Retinal pigment epithelial cell (primary cell): Measurements from ENCODE around the gene USP6.
"Not testable (repeated sequence)": the region's sequence is repeated elsewhere in the genome, so short reads cannot be mapped to it uniquely, and the experiment has no call there.

Experiments
- DNase-seq: peaks from one replicate; pipeline ENCODE4 v3.0.0-alpha.2; 2010; ENCODE audit warnings: low read depth
- H3K4me3 ChIP-seq: 2 replicates; pipeline ENCODE4 v1.5.1; 2011; ENCODE audit warnings: mild to moderate bottlenecking, low read length, control low read depth, moderate library complexity
- TF ChIP-seq, protein P1 (sequence below): conservative IDR thresholded peaks from 2 replicates; pipeline ENCODE4 v1.5.1; 2011; ENCODE audit warnings: low read depth, low read length, control low read depth, inconsistent platforms

Gene USP6

DNA sequence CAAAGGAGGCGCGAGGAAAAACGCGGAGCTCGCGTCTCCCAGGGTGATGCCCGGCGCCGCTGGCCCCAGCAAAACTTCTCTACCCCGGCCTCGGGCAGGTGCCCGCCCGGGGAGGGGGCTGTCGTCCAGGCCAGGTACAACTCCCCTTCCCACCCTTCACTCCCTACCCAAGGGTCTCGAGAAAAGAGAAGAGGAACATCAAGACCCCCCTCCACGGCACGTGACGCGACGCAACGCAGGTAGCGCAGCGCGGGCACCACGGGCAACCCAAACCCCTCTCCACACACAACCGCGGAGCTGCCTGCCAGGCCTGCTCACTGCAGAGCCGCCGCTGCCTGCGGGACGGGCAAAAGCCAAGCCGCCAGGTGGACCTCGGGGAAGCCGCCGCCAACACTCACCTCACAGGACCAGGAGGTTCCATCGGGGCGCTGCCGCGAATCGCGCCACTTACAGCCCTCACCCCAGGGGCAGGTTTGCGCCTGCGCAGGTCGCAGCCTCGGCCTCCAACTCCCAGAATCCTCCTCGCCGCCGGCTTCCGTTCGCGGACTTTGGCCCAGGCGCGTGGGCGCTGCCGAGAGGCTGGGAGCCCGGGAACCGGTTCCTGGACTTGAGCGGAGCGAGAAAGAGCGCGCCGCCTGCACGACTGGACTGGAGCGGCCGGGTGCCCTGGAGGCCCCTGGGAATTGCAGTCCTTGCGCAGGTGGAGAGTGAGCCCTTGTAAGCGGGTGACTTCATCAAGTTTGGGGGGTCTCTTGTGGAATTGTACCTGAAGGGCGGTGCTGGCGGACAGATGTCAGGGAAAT, 4.2 kb upstream of the USP6 start, which contains the start of gene ZNF232:
Gene ZNF232, minus strand, starts transcription at position 477 of the 803 bp plus-strand sequence. Its CDS starts 56 bp downstream, at position 421.
- DNase-seq = peak; percentile 75
- H3K4me3 ChIP-seq = peak within 1 kb of the TSS; percentile 66
- TF ChIP-seq, protein P1, sequence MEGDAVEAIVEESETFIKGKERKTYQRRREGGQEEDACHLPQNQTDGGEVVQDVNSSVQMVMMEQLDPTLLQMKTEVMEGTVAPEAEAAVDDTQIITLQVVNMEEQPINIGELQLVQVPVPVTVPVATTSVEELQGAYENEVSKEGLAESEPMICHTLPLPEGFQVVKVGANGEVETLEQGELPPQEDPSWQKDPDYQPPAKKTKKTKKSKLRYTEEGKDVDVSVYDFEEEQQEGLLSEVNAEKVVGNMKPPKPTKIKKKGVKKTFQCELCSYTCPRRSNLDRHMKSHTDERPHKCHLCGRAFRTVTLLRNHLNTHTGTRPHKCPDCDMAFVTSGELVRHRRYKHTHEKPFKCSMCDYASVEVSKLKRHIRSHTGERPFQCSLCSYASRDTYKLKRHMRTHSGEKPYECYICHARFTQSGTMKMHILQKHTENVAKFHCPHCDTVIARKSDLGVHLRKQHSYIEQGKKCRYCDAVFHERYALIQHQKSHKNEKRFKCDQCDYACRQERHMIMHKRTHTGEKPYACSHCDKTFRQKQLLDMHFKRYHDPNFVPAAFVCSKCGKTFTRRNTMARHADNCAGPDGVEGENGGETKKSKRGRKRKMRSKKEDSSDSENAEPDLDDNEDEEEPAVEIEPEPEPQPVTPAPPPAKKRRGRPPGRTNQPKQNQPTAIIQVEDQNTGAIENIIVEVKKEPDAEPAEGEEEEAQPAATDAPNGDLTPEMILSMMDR = no peak

- H3K4me3 ChIP-seq = no peak overlapping the region
- DNase-seq = no peak
- TF ChIP-seq, protein P1 = no peak
These were observed 2.4 kb downstream of the USP6 start for GRCh38 chr17:5118219-5118618.

DNA sequence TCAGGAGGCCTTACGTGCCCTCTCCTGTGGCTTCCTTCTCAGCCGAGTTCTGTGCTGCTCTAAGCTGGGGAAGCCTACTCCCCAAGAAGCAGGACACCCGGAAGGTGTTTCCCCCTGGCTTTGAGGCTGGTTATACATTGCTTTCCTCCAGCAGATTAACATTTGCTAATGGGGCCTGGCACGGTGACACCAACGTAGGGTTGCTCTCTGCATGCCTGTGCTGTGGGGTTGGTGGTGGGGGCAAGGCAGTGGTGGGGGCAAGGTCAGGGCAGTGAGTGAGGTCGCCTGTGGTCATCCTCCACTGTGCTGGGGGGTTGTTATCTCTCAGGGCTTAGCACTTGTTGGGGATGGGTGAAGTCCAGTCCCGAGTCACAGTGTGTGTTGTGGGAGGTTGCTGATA, 4.2 kb downstream of the USP6 start:
- no peak overlapping the region for H3K4me3 ChIP-seq
- TF ChIP-seq, protein P1 = no peak
- DNase-seq = no peak

DNA sequence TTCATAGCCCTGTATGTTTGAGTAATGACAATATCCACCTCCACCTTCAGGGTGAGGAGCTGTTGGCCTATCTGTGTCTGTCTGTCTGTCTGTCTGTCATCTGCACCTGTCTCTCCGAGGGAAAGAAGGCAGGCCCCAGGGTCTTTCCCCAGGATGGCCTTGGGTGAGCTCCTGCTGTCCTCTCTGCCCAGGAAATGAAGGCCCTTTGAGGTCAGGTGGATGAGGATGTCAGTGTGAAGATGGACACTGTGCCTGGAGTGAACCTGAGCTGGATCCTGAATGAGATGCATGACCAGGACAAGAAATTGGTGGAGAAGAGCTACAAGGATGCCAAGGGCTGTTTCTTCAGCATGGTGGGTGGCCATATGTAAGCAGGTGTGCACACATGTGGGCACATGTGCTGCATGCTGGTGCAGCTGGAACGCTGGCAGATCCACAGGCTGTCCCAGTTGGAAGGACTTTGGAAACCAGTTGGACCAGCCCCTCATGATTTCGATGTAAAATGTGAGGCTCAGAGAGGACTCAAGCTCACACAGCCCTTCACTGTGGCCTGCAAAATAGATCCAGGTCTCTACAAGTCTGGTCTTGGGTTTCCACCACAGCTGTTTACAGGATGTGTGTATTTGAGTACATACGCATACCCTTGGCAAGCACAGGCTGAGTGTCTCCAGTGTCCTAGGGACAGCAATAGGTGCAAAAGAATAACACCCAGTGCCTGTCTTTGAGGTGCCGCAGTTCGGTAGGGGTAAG, 4.8 kb downstream of the USP6 start:
- H3K4me3 ChIP-seq, DNase-seq: not testable (repeated sequence)

DNA sequence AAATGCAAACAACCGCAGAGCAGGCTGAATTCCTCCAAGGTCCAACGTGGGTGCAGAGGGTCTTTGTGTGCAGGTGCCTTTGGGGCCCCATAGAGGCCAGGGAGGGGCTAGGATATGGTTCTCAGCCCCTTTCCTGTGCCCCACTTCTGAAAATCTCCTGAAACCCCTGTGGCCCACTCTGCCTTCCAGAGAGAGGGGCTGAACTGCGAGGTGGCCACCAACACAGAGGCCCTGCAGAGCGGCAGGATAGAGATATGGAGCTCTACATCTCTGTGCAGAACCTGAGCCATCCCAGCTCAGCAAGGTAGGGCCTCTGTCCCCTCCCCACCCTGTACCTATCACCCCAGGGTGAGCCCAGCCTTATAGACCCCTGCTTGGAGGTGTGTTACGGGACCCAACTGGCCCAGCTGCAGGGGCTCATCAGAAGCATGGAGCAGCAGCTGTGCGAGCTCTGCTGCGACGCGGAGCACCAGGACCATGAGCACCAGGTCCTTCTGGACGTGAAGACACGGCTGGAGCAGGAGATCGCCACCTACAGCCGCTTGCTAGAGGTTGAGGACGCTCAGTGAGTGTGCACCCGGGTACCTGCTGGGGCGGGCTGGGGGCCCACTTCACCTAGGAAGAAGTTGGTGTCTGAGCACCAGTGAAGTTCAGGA, 5.5 kb downstream of the USP6 start:
- TF ChIP-seq, protein P1 = no peak
- DNase-seq = no peak
- no peak overlapping the region for H3K4me3 ChIP-seq

GRCh38 chr17:5122056-5122455, 6.2 kb downstream of the USP6 start:
- not testable (repeated sequence) for DNase-seq, H3K4me3 ChIP-seq

DNA sequence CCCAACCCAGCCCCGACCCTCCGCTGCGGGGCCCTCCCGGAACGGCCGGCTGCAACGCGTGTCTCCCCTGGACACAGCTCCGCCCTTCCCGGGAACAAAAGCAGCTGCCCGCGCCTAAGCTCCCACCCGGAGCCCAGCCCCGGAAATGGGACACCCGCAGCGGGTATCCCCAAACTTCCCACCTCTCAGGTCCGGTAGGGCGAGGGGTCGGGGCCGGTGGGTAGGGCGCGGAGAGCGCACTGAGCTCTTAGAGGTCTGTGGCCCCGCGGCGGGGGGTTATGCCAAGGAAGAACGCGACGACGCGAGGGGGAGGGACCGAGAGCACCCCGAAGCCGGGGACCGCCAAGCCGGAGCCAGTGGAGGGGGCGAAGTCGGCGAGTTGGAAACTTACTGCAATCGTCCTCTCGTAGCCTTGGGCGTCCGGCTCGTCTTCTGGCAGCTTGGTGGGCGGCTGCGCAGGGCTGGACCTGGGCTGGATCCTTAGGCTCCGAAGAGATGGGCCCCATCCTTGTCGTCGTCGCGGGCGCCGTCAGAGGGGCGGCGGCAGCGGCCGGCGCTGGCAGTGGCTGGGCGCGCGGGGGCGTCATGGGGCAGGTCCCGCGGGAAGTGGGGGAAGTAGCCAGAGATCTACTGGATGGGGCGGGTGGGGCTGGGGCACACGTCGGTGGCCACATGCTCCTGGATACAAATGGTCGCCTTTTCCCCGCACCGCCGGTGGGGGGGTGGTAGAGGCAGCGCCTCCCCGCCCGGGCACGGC, 6.9 kb downstream of the USP6 start:
- TF ChIP-seq, protein P1 = no peak
- DNase-seq = no peak
- peak overlapping the region; percentile 41 for H3K4me3 ChIP-seq
